Aorta (tissue), 5 donors: ENCODE data around the gene FGF9. TPM values are rescaled to one million over a fixed set of nuclear protein-coding genes. Genes with fewer than 3 reads are reported as not detected.

ENCODE experiments used
- ATAC-seq: fragments of 200-7000 bp; cut with Tn5 transposase; one replicate; pipeline ENCODE4 v1.9.1; 2022; ENCODE audit warnings: moderate library complexity; ENCODE audit not compliant: low FRiP score
- DNase-seq, 2 donors: peaks; one replicate each; pipeline ENCODE4 v3.0.0-alpha.2; 2020
- H3K27ac ChIP-seq, 2 donors: one replicate each; pipeline ENCODE4 v1.5.1; 2013; ENCODE audit warnings: low read length in 2 of 2, mild to moderate bottlenecking in 2 of 2, moderate library complexity in 2 of 2, control low read depth in 1 of 2, inconsistent platforms in 1 of 2, low read depth in 1 of 2
- H3K27me3 ChIP-seq, 2 donors: one replicate each; pipeline ENCODE4 v1.6.1; 2013; ENCODE audit warnings: control low read depth in 1 of 2, low read length in 1 of 2, mild to moderate bottlenecking in 1 of 2, moderate library complexity in 1 of 2; ENCODE audit not compliant: insufficient read depth in 2 of 2, control insufficient read depth in 1 of 2
- H3K36me3 ChIP-seq, 2 donors: one replicate each; pipeline ENCODE4 v1.6.1; 2013; ENCODE audit warnings: control low read depth in 1 of 2, low read length in 1 of 2, mild to moderate bottlenecking in 1 of 2; ENCODE audit not compliant: insufficient read depth in 2 of 2, control insufficient read depth in 1 of 2
- H3K4me1 ChIP-seq, 2 donors: one replicate each; pipeline ENCODE4 v1.6.1; 2013; ENCODE audit warnings: low read length in 2 of 2, control low read depth in 1 of 2, mild to moderate bottlenecking in 1 of 2, moderate library complexity in 1 of 2; ENCODE audit not compliant: insufficient read depth in 2 of 2, control insufficient read depth in 1 of 2
- H3K4me3 ChIP-seq, 2 donors: one replicate each; pipeline ENCODE4 v1.5.1; 2013; ENCODE audit warnings: low read length in 2 of 2, control low read depth in 1 of 2, mild to moderate bottlenecking in 1 of 2
- H3K9me3 ChIP-seq: one replicate; pipeline ENCODE4 v1.6.1; 2013; ENCODE audit warnings: mild to moderate bottlenecking, low read length; ENCODE audit not compliant: control insufficient read depth
- WGBS, 2 donors: extraction: QIAGEN DNeasy Blood & Tissue Kit; methylation state at CpG; one replicate each; pipeline ENCODE4 v1.1.7; 2013; 5-methylcytosine and 5-hydroxymethylcytosine counted together
- intact Hi-C, 2 donors: fragments of 100-400 bp; cut with DNase I; formaldehyde crosslinking; loops; one replicate each; pipeline versions ENCODE4 v1.14.2 to v1.15.0; 2022
- polyA plus RNA-seq, 2 donors: library from polyadenylated mRNA; stranded (reverse); fragments of 200-250 nt; gene quantifications; one replicate each; pipeline ENCODE4 v1.2.3, GENCODE V29; 2013
- total RNA-seq, 2 donors: library from RNA; stranded (reverse); fragmentation: NEBNext Ultra II Directional; extraction: Animal tissue kit (Norgen Biotek cat#: 25700); gene quantifications; one replicate each; pipeline ENCODE4 v1.2.1, GENCODE V29; 2021
- donor health status: healthy with polysubstance abuse.
- donor health status: Bipolar disorder and iron deficiency.
- donor health status: DM: no; HTN: no; CAD: no.
- donor health status: DM: no; HTN: no; CAD: no.
- donor health status: DM: yes; HTN: yes; CAD: no.

The FGF9 gene
- total and polyA plus RNA-seq, 4 donors: 0.62 to 6.1 TPM; not detected in 2

- DNase-seq (no peak), ATAC-seq (no peak)
- Histone ChIP-seq H3K4me1 (no peaks in the 10 kb centered on the region), H3K27me3 (peaks cover 0 to 1% of the 10 kb centered on the region in 2 donors), H3K36me3 (no peaks in the 10 kb centered on the region), H3K27ac (no peak overlapping the region), H3K4me3 (no peak overlapping the region), H3K9me3 (peaks cover 1% of the 10 kb centered on the region)
- WGBS, 2 donors: 80 to 83% methylated on average over 6 of the region's 6 CpGs
- intact Hi-C loops: no loop called here
These were observed 82.3 kb downstream of the FGF9 start for GRCh38 chr13:21753117-21753729.

Other genes with a start within 250 kb of the FGF9 start
- gene ZDHHC20, start 211.8 kb upstream of the FGF9 start, total RNA-seq: 10 to 100 TPM; 49.5 to 55.5 TPM
- gene ZDHHC20, start 211.8 kb upstream of the FGF9 start, polyA plus RNA-seq: 10 to 100 TPM; 18.0 to 25.9 TPM
- gene MICU2, start 66.9 kb upstream of the FGF9 start, total RNA-seq: 10 to 100 TPM; 27.5 to 28.9 TPM
- gene MICU2, start 66.9 kb upstream of the FGF9 start, polyA plus RNA-seq: 10 to 100 TPM; 31.5 to 31.9 TPM